Esophagus squamous epithelium (tissue), 4 donors: Measurements from ENCODE around the gene ALAS1.

Source experiments
- POLR2A ChIP-seq, 4 donors: fragments of 450-650 bp; IDR thresholded peaks; one replicate each; pipeline ENCODE4 v1.6.1; 2017; ENCODE audit warnings: antibody characterized with exemption in 4 of 4, mild to moderate bottlenecking in 4 of 4, moderate library complexity in 3 of 4
- TF ChIP-seq, protein P1 (sequence below), 6 experiments: fragments of 450-650 bp in 4 of 6; fragments of 200-600 bp in 2 of 6; sonication (generic) in 2 of 6; IDR thresholded peaks; one replicate each; pipeline ENCODE4 v1.5.1; 2016 to 2019; ENCODE audit warnings: antibody characterized with exemption in 6 of 6, mild to moderate bottlenecking in 4 of 6, moderate library complexity in 4 of 6

DNA sequence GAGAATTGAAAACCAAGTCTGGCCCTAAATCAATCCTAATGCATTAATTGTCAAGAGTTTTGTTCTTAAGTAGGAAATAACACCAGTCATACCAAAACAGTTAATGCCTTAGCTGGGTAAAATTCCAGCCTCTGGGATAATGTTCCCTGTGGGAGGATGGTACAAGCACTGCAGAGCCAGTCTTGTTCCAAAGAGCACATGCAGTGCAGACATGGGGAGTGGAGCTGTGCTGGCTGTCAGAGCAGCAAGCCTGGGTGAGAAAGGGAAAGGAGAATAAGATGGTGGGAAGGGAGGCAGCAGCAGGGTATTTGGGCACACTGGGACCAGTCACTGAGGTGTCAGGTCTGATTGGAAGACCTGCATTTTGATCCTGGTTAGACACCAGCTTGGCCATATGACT, 12.1 kb downstream of the ALAS1 start:
- TF ChIP-seq, protein P1, sequence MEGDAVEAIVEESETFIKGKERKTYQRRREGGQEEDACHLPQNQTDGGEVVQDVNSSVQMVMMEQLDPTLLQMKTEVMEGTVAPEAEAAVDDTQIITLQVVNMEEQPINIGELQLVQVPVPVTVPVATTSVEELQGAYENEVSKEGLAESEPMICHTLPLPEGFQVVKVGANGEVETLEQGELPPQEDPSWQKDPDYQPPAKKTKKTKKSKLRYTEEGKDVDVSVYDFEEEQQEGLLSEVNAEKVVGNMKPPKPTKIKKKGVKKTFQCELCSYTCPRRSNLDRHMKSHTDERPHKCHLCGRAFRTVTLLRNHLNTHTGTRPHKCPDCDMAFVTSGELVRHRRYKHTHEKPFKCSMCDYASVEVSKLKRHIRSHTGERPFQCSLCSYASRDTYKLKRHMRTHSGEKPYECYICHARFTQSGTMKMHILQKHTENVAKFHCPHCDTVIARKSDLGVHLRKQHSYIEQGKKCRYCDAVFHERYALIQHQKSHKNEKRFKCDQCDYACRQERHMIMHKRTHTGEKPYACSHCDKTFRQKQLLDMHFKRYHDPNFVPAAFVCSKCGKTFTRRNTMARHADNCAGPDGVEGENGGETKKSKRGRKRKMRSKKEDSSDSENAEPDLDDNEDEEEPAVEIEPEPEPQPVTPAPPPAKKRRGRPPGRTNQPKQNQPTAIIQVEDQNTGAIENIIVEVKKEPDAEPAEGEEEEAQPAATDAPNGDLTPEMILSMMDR (IDR thresholded peaks at IDR 0.05) = no peak
- no peak for TF ChIP-seq POLR2A (IDR thresholded peaks at IDR 0.05)
